Neutrophil (primary cell): ENCODE measurements around the gene TNFRSF19.

Source experiments
- H3K27ac ChIP-seq: fragments of 200-600 bp; sonication (generic); 2 replicates; pipeline ENCODE4 v1.5.1; 2016; ENCODE audit warnings: mild to moderate bottlenecking, moderate library complexity
- H3K27me3 ChIP-seq: fragments of 200-600 bp; sonication (generic); 2 replicates; pipeline ENCODE4 v1.6.0; 2016; ENCODE audit warnings: mild to moderate bottlenecking
- H3K36me3 ChIP-seq: fragments of 200-600 bp; sonication (generic); 2 replicates; pipeline ENCODE4 v1.5.1; 2017
- H3K4me1 ChIP-seq, 2 experiments: fragments of 200-600 bp in 1 of 2; sonication (generic) in 1 of 2; 1 replicate in 1 of 2; 2 replicates in 1 of 2; pipeline versions ENCODE4 v1.5.1 to v1.6.1; 2013 to 2016; ENCODE audit warnings: low read depth in 1 of 2, low read length in 1 of 2, mild to moderate bottlenecking in 1 of 2, moderate library complexity in 1 of 2; ENCODE audit not compliant: control insufficient read depth in 1 of 2, insufficient read depth in 1 of 2
- H3K4me3 ChIP-seq, 2 experiments: fragments of 200-600 bp in 1 of 2; sonication (generic) in 1 of 2; 1 replicate in 1 of 2; 2 replicates in 1 of 2; pipeline ENCODE4 v1.5.1; 2013 to 2016; ENCODE audit warnings: low read depth in 1 of 2, low read length in 1 of 2, mild to moderate bottlenecking in 1 of 2, moderate library complexity in 1 of 2
- H3K9me3 ChIP-seq: fragments of 200-600 bp; sonication (generic); 2 replicates; pipeline ENCODE4 v1.5.1; 2016
- TF ChIP-seq, protein P1 (sequence below): fragments of 200-600 bp; sonication (generic); IDR thresholded peaks from 2 replicates; pipeline ENCODE4 v1.5.1; 2016; ENCODE audit warnings: antibody characterized with exemption

Gene TNFRSF19

DNA sequence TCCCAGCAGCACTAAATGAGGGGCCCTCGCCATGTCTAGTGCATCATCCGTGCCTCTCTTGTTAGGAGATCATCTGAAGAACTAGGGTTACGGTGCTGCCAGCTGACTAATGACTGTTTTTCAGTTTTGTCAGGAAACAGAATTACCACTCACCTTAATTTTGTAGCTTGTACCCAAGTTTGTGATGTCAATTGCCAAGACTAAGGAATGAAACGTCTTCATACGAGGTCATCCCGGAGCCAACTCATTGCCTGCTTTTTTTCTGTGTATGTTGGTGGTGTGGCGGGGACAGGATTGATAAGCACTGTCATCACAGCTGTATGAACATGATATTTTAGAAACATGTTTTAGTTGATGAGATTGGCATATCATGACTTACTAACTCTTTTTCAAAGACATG, 100.6 kb downstream of the TNFRSF19 start:
- TF ChIP-seq, protein P1, sequence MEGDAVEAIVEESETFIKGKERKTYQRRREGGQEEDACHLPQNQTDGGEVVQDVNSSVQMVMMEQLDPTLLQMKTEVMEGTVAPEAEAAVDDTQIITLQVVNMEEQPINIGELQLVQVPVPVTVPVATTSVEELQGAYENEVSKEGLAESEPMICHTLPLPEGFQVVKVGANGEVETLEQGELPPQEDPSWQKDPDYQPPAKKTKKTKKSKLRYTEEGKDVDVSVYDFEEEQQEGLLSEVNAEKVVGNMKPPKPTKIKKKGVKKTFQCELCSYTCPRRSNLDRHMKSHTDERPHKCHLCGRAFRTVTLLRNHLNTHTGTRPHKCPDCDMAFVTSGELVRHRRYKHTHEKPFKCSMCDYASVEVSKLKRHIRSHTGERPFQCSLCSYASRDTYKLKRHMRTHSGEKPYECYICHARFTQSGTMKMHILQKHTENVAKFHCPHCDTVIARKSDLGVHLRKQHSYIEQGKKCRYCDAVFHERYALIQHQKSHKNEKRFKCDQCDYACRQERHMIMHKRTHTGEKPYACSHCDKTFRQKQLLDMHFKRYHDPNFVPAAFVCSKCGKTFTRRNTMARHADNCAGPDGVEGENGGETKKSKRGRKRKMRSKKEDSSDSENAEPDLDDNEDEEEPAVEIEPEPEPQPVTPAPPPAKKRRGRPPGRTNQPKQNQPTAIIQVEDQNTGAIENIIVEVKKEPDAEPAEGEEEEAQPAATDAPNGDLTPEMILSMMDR, result no peak

DNA sequence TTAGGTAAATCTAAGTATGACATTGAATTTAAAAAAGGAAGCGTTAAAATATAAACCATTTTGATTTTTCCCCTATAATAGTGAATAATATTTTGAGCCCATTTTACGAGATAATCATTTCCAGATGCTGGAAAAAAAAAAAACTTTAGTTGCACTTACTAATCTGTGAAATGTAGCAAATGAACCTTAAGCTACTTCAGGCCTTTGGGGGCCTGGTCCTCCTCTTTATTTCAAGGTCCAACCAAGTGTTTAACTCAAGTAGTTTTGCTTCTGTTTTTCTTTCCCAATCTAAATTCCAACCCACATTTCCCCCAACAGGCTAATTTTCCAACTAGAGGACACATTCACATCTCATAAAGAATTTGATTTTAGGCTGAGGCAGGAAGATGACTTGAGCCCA, 101.2 kb downstream of the TNFRSF19 start:
- H3K4me1 ChIP-seq, result peaks cover 4 to 5% of the 10 kb centered on the region in 2 experiments

More for the DNA sequence above, 100.6 kb downstream of the TNFRSF19 start:
- Histone ChIP-seq H3K27ac (no peak overlapping the region), H3K4me1 (peaks cover 4 to 5% of the 10 kb centered on the region in 2 experiments), H3K4me3 (no peak overlapping the region), H3K9me3 (no peaks in the 10 kb centered on the region), H3K27me3 (no peaks in the 10 kb centered on the region), H3K36me3 (no peaks in the 10 kb centered on the region)

DNA sequence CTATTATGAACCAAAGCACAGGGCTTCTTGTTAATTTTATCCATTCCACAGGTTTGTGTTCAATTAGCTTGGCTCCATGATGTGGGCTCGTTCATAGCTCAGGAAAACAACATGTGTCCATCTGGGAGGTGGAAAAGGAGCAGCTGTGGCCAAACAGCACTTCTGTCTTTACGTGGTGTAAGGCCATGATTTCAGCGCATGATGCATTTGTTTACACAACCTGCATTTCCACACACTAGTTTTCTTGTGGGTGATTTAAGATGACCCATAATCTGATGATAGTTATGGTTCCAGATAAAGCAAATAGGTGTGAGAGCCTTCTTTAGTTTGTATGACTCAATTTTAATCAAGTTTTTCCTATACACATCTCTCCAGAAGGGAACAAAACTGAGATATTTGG, 101.7 kb downstream of the TNFRSF19 start:
- H3K9me3 ChIP-seq, result no peaks in the 10 kb centered on the region
- H3K27me3 ChIP-seq, result no peaks in the 10 kb centered on the region
- no peak overlapping the region for H3K27ac ChIP-seq
- no peak overlapping the region for H3K4me3 ChIP-seq
- peaks cover 4 to 5% of the 10 kb centered on the region in 2 experiments for H3K4me1 ChIP-seq
- TF ChIP-seq, protein P1, result no peak
- H3K36me3 ChIP-seq, result no peaks in the 10 kb centered on the region

More for the DNA sequence above, 101.2 kb downstream of the TNFRSF19 start:
- no peak overlapping the region for H3K4me3 ChIP-seq
- no peaks in the 10 kb centered on the region for H3K27me3 ChIP-seq
- no peaks in the 10 kb centered on the region for H3K9me3 ChIP-seq
- no peaks in the 10 kb centered on the region for H3K36me3 ChIP-seq
- TF ChIP-seq, protein P1, result no peak
- no peak overlapping the region for H3K27ac ChIP-seq

DNA sequence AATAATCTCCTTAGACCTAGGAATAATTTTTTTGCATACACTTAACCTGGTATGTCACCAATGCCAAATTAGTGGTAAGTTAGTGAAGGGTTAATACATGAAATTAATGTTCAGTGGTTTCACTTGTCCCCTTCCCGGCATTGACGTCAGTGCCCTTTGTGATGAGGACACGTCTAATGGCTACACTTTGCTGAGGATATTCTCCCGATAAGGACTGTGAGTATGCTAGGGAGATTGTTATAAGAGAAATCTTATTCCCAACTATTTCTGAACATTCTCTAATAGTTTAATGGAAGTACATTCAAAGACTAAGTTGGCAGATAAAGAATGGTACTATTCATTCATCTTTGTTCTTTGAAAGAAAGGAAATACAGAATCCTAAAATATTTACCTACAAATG, 102.4 kb downstream of the TNFRSF19 start:
- H3K27me3 ChIP-seq, result no peaks in the 10 kb centered on the region
- H3K27ac ChIP-seq, result no peak overlapping the region
- TF ChIP-seq, protein P1, result no peak
- H3K9me3 ChIP-seq, result no peaks in the 10 kb centered on the region
- H3K36me3 ChIP-seq, result no peaks in the 10 kb centered on the region
- H3K4me1 ChIP-seq, result peaks cover 4 to 5% of the 10 kb centered on the region in 2 experiments
- no peak overlapping the region for H3K4me3 ChIP-seq

DNA sequence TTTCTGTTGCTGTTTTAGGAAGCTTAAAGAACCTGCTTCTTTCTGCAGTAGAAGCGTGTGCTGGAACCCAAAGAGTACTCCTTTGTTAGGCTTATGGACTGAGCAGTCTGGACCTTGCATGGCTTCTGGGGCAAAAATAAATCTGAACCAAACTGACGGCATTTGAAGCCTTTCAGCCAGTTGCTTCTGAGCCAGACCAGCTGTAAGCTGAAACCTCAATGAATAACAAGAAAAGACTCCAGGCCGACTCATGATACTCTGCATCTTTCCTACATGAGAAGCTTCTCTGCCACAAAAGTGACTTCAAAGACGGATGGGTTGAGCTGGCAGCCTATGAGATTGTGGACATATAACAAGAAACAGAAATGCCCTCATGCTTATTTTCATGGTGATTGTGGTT, 103.1 kb downstream of the TNFRSF19 start:
- no peak overlapping the region for H3K27ac ChIP-seq
- H3K4me3 ChIP-seq, result no peak overlapping the region
- H3K4me1 ChIP-seq, result peaks cover 4 to 5% of the 10 kb centered on the region in 2 experiments
- H3K27me3 ChIP-seq, result no peaks in the 10 kb centered on the region
- H3K36me3 ChIP-seq, result no peaks in the 10 kb centered on the region
- no peaks in the 10 kb centered on the region for H3K9me3 ChIP-seq
- TF ChIP-seq, protein P1, result no peak
